HCT116 (cell line): ENCODE data around the gene VSTM2B.

ENCODE experiments used
- CTCF ChIP-seq, 3 experiments: fragments of 200-600 bp in 1 of 3; sonication (generic) in 1 of 3; IDR thresholded peaks in 2 of 3; conservative IDR thresholded peaks in 1 of 3; 2 replicates each; pipeline ENCODE4 v1.5.1; 2012 to 2017; ENCODE audit warnings: low read depth in 2 of 3, low read length in 2 of 3, antibody characterized with exemption in 1 of 3, borderline replicate concordance in 1 of 3, control low read depth in 1 of 3, mild to moderate bottlenecking in 1 of 3, mixed read lengths in 1 of 3, mixed run types in 1 of 3, moderate library complexity in 1 of 3; ENCODE audit not compliant: insufficient read depth in 1 of 3
- EZH2 ChIP-seq: fragments of 200-600 bp; sonication (generic); IDR thresholded peaks from 2 replicates; pipeline ENCODE4 v1.6.1; 2017; ENCODE audit warnings: antibody characterized with exemption, mixed run types
- POLR2A ChIP-seq: IDR thresholded peaks from 2 replicates; pipeline ENCODE4 v1.7.0; 2011; ENCODE audit warnings: borderline replicate concordance; ENCODE audit not compliant: insufficient read depth, insufficient read length; ENCODE audit errors: extremely low read depth
- POLR2AphosphoS5 ChIP-seq: IDR thresholded peaks from 2 replicates; pipeline ENCODE4 v1.6.1; 2011; ENCODE audit warnings: mild to moderate bottlenecking, low read depth, low read length, moderate library complexity
- TCF7L2 ChIP-seq: IDR thresholded peaks from 2 replicates; pipeline ENCODE4 v1.7.0; 2011; ENCODE audit warnings: borderline replicate concordance, inconsistent platforms; ENCODE audit not compliant: insufficient read depth, insufficient read length; ENCODE audit errors: extremely low read depth

GRCh38 chr19:29487432-29487831, 38.4 kb upstream of the VSTM2B start:
- TF ChIP-seq EZH2 = no peak
- no peak for TF ChIP-seq CTCF (IDR thresholded peaks at IDR 0.05 in 2 of 3, conservative IDR thresholded peaks at IDR 0.05 in 1 of 3; ENCODE audit: borderline replicate concordance in 1 of 3, insufficient read depth in 1 of 3, low read depth in 2 of 3, low read length in 2 of 3)
- no peak for TF ChIP-seq POLR2A
- TF ChIP-seq TCF7L2 = no peak
- TF ChIP-seq POLR2AphosphoS5 = no peak
